AG20443 (cell line): Measurements from ENCODE around the gene MAMSTR.
A peak's percentile ranks its signal among the peaks of the same experiment; 100 is the strongest.
"Not testable (repeated sequence)": the region's sequence is repeated elsewhere in the genome, so short reads cannot be mapped to it uniquely, and the experiment has no call there.

Source experiments
- DNase-seq: peaks from one replicate; pipeline ENCODE4 v3.0.0; 2012; ENCODE audit warnings: low spot score, mixed read lengths

The MAMSTR gene

GRCh38 chr19:48719263-48720171, at the start of gene MAMSTR:
Gene MAMSTR (minus strand): TSS chr19:48719725. CDS start chr19:48719031, 694 bp downstream.
- no peak for DNase-seq

- DNase-seq: no peak
These were observed 49.6 kb upstream of the MAMSTR start for GRCh38 chr19:48768994-48769713.

GRCh38 chr19:48768171-48768753, 48.7 kb upstream of the MAMSTR start:
- DNase-seq: not testable (repeated sequence)

- not testable (repeated sequence) for DNase-seq
These were observed 46.3 kb upstream of the MAMSTR start for GRCh38 chr19:48765816-48766215.

GRCh38 chr19:48760504-48761205, 41.1 kb upstream of the MAMSTR start:
- no peak for DNase-seq

GRCh38 chr19:48757741-48758144, 38.2 kb upstream of the MAMSTR start:
- DNase-seq: no peak

GRCh38 chr19:48757089-48757675, 37.7 kb upstream of the MAMSTR start:
- no peak for DNase-seq

GRCh38 chr19:48756686-48757085, 37.2 kb upstream of the MAMSTR start:
- DNase-seq: no peak

- DNase-seq: no peak
These were observed 36.7 kb upstream of the MAMSTR start for GRCh38 chr19:48756212-48756611.

GRCh38 chr19:48755787-48756186, 36.3 kb upstream of the MAMSTR start:
- DNase-seq: no peak

GRCh38 chr19:48755084-48755641, 35.6 kb upstream of the MAMSTR start, which contains the start of gene FGF21:
Gene FGF21 (plus strand): TSS chr19:48755524. CDS start chr19:48756237, 713 bp downstream.
- no peak for DNase-seq

GRCh38 chr19:48752496-48753365, 33.2 kb upstream of the MAMSTR start, which contains the start of gene FUT1:
Gene FUT1 (minus strand): TSS chr19:48752641. CDS start chr19:48751281, 1,360 bp downstream.
- peak; percentile 71 for DNase-seq

GRCh38 chr19:48751845-48752495, 32.4 kb upstream of the MAMSTR start:
- DNase-seq: no peak

- no peak for DNase-seq
These were observed 31.4 kb upstream of the MAMSTR start for GRCh38 chr19:48750771-48751504.

- no peak for DNase-seq
These were observed 30.8 kb upstream of the MAMSTR start for GRCh38 chr19:48750351-48750750.

GRCh38 chr19:48749571-48750198, 30.2 kb upstream of the MAMSTR start:
- DNase-seq: no peak

- peak; percentile 87 for DNase-seq
These were observed 27.4 kb upstream of the MAMSTR start, which contains the start of gene IZUMO1 for GRCh38 chr19:48746738-48747575. Gene IZUMO1 (minus strand): TSS chr19:48746909. CDS start chr19:48745859, 1,050 bp downstream.
